NCI-H1694 (cell line): Measurements from ENCODE around the gene RAB5B.

ENCODE experiments used
- DNase-seq: peaks from one replicate; lab custom pipeline; 2025; lab: John Stamatoyannopoulos, UW

RAB5B gene, protein sequence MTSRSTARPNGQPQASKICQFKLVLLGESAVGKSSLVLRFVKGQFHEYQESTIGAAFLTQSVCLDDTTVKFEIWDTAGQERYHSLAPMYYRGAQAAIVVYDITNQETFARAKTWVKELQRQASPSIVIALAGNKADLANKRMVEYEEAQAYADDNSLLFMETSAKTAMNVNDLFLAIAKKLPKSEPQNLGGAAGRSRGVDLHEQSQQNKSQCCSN

DNA sequence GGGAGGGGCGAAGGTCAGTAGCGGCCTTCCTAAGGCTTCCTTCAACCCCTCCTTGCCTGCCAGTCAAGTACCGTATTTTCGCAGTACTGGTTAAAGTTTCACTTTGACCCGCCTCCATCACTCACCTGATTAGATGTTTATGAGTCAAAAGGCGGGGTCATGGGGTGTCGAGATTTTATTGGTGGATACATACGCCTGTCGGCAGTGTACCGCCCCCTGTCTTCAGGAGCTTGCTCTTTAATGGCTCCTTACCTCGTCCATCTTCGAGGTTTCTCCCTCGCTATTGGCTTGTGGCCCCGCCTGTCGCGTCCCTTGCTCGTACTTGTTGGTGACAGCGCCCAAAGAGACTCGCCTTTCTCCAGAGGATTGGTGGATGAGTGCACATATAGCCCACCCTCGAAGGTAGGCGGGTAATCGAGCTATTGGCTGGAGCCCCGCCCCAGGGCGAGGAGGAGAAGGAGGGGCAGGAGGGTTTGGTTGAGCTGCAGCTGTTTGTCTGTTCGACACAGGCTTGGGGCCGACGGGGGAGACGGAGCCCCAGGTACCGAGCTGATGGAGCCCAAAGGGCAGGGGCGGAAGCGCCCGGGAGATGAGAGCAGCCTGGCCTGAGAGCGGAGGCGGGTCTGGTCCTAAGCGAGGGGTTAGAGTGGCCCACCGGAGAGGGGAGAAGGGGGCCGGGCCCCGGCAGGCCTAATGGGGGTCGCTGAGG is at the start of gene RAB5B:
RAB5B (plus strand) TSS at position 480 of the 709 bp plus-strand sequence. CDS start 12,883 bp downstream, outside the sequence.
- peak; percentile 99 for DNase-seq

DNA sequence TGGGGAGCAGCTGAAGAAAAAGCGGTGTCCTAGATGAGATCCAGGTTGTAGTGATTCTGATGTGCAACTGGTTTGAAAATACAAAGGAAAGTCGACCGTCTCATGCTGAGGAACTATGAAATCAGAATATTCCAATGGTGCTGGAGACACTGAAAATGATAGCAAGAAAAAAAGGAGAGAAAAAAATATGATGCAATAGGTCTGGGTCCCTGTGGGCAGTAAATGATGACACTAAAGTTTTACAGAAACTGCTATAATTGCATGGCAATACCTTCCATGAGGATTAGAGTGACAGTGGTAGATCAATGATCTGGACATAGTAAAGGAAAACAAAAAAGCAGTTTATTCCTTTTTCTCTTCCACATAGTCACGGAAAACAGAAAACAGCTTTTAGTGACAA is 48.5 kb upstream of the RAB5B start:
- no peak for DNase-seq

DNA sequence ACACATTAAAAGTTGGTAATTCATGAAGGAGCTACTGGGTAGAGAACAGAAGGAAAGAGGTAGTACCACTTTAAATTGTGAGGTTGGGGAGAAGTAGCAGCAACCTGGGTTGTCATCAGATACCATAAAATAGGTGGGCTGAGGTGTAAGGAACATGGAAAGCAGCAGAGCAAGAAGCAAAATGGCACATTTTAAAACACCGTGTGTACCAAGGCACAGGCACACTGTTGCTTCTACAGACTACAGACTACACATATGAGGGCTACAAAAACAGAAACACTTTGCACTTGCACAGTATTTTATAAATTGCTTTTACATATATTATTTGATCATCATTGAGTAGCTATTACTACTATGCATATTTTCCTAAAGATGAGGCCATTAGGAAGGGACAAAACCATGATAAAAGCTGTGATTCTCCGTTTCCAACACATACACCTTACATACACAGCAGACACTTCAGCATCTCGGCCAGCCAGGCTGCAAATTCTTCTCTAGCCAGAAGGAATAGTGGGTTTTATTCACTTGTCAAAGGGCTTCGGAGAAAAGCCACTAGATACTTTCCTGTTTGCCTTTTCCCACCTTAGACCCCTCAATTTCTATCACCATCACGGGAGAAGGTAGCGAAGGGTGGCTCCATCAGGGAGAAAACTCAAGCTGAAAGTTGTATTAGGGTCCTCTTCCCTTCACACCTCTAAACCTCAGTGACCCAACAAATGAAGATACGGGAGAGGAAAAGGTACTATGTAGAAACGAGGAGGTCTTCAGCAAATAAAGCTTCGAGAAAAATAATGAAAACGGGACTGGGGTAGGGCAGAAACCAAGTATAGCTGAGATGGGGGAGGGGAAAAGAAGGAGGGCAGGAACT is 47.8 kb upstream of the RAB5B start:
- no peak for DNase-seq

DNA sequence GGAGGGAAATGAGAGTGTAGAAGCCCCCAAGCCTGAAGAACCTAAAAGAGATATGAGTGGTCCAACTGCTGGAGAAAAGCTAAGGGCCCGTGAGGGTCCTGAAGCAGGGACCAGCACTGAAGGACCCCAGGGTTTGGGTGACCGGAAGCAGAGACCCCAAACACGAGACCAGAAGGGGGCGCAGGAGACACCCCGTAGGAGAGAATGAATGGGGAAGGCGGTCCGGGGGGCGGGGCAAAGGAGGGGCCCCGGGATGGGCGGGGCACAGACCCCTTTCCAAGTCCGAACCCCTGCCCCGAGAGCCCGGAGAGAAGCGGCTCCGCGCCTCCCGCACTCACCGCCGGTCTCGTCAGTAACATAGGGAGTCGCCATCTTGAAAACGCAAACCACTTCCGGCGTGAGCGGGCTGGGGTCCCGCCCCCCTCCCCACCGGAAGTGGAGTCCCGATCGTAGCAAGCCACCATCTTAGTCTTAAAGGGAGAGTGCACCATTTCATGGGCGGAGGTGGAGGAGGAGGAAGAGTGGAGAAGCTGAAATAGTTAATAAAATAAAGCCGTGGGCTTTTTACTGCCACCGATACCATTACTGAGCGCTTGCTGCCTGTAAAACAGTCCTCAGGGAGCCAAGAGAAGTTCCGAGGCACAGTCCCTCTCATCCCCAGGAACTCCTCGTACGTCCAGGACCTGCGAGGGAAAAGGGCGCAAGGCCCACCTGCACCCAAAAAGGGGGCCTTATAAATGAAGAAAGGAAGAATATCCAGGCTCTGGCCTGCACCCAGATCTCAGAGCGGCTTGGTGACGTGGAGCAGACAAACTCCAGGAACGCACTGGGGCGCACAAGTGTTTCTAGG is 46.9 kb upstream of the RAB5B start:
- peak; percentile 69 for DNase-seq

DNA sequence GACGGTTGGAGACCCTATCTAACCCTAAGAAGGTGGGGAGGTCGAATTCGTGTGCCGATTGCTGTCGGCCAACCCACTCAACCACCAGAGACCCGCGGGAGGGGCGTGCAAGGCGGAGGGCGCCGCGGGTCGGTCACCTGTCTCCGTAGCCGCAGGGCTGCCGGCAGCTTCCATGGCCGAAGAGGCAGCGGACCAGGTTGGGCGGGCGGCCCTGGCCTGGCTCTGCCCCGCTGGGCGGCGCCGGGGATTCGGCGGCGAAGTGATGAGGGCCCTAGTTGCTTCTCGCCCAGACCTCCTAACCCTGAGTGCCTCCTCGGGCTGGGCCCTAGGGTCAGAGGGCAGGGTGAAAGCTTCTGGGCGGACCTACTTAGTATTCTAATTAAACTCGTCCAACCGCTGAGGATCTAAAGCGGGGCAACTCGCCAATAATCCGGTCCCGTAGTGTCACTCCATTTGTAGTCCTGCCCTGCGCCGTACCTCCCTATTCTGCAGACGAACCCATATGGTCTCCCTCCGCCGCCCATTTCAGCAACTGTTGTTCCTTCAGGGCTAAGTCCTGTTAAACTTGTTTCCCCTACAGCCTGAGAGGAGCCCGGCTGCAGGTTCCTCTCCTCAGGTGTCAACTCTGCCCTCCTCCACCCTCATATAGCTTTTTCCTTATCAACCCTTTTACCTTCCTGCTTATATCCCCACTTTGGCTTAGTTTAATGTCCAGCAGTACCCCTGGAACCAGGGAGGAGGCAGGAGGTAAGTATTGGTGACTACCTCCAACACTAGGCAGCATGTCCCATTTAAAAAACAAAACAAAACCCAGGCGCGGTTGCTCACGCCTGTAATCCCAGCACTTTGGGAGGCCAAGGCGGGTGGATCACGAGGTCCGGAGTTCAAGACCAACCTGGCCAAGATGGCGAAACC is 46.0 kb upstream of the RAB5B start, which contains the start of gene PYM1:
PYM1 (minus strand) TSS at position 307 of the 915 bp plus-strand sequence; CDS start at position 174, 133 bp downstream.
- peak; percentile 50 for DNase-seq

DNA sequence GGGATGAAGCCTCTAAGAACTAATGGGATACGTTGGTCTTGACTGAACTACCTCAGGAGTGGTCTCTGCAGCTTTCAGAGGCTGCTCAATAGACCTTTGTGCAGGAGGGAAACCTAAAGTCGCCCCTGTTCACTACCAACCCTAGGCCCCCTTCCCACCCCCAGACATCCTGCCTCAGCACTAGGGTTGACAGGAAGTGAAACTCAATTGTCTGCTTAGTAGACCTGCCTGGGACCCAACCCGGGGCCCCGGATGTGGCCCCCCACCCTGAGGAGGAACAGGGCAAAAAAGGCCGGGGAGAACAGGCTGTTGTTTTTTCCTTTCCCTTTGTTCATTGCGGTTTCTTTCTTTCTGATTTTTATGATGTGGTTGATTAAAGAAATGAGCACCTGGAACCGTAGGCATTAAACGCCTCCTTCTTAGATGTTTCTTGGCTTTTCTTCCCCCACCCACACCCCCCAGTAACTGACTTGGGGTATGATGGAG is 44.5 kb upstream of the RAB5B start:
- DNase-seq: no peak

DNA sequence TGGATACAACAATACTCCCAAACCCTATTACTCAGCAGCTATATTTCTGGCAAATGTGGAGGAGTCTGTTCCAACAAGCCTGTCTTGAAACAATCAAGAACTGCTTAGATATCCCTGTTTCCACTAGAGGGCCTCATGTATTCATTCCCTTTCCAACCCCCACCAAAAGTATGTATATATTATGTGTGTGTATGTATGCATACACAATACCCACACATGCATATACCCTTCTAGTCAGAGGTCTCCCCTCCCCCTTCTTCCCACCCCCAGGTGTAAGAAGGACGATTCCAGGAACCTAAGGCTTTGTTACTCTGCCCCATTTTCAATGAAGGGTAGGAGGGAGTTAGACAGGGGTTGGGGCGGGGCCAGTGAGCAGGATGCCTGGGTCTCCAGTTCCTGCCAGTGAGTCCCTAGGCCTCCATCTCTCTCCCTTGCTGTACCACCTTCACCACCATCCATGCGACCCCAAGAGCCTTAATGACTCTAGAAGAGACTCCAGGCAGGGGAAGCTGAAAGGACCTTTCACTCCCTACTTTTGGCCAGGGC is 43.0 kb upstream of the RAB5B start, which contains the start of gene DGKA:
DGKA (plus strand) TSS at position 392 of the 546 bp plus-strand sequence. CDS start 5,342 bp downstream, outside the sequence.
- peak; percentile 61 for DNase-seq

DNA sequence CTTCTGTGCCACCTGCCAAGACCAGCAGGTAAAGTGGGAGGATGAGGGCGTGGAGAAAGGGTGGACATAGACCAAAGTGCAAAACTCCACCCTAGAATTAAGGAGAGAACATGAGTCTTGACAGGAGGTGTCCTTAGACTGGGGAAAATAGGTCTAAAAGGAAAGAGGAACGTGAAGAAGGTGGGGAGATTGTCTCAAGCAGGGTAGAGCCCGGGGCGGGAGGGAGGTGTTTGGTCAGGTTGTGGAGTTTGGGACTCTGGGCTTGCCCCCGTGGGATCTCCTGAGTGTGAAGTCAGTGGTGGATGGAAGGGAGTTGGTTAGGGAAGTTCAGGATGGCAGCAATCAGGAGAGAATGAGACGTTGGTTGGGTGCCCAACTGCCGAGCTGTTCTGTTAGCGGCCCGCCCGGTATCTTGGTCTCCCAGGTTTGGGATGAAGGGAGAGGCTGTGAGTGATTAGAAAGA is 42.5 kb upstream of the RAB5B start:
- no peak for DNase-seq

DNA sequence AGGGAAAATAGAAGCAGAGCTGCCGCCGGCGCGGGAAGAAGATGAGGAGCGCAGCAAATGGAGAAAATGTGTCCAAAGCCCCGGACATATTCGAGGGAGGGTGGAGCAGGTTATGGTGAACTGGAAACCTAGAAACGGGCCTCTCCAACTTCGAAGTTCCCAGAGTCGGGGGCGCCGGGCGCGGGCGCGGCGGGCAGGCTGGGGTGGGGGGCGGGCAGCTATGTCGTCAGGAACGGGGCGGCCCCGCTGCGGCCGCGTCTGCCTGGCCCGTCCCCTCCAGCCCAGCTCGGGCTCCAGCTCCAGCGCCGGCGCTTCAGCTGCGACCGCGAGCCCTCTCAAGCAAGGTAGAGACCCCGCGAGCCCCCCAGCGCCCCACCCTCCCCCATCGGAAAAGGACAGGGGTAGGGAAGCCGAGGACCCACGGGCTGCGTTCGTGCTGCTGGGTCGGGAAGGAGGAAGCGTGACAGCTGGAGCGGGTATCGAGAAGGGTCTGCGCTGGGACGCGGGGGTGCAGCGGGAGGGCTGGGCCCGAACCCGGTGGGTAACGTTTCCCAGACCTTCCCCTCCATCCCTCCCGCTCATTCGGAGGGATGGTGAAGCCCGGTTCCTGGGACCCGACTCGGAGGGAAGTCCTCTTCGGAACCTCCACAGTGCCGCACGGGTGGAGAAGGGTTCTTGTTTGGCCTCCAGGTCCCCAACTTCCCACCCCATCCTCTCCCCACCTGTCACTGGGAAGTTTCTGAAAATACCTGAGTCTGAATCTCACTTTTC is 41.9 kb upstream of the RAB5B start:
- peak; percentile 9 for DNase-seq

DNA sequence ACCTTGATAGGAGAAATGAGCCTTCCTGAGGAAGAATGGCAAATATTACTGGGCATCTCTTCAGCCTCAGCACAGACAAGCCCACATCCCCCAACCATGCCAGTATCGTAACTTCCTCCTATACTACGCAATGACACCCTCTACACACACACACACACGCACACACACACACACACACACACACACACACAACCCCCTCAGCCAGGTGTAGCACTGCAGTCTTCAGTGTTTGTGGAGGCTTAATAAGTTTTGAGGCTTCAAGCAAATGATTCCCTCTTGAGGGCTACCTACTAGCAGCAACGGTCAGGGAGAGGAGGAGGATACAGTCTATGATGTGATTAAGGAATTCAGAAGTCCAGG is 41.3 kb upstream of the RAB5B start:
- no peak for DNase-seq

DNA sequence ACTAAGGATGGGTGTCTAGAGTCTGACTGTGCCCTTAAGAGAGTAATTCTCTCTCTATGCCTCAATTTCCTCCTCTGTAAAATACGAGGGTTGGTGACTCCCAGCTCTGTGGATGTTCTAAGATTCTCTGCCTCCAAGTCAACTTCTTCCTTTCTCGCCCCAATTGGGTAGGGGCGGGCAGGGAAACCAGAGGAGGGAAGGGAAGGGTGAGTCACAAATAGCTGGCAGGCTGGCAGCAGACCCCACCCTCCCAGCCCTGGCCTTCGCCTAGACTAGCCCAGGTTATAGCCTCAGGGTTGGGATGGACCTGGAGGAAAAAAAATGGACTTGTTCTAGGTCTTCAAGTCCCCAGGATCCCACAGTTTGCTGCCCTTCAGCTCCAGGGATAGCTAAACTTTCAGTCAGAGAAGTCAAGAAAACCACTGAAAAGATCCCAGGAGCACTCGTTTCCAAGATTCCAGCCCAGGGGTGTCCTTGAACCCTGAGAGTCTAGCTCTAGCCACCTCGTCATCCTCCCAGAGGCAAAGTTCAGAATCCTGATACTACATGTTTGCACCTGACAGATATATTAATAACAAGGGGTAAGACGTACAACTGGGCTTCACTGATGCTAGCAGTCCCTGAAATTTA is 40.6 kb upstream of the RAB5B start:
- DNase-seq: no peak

DNA sequence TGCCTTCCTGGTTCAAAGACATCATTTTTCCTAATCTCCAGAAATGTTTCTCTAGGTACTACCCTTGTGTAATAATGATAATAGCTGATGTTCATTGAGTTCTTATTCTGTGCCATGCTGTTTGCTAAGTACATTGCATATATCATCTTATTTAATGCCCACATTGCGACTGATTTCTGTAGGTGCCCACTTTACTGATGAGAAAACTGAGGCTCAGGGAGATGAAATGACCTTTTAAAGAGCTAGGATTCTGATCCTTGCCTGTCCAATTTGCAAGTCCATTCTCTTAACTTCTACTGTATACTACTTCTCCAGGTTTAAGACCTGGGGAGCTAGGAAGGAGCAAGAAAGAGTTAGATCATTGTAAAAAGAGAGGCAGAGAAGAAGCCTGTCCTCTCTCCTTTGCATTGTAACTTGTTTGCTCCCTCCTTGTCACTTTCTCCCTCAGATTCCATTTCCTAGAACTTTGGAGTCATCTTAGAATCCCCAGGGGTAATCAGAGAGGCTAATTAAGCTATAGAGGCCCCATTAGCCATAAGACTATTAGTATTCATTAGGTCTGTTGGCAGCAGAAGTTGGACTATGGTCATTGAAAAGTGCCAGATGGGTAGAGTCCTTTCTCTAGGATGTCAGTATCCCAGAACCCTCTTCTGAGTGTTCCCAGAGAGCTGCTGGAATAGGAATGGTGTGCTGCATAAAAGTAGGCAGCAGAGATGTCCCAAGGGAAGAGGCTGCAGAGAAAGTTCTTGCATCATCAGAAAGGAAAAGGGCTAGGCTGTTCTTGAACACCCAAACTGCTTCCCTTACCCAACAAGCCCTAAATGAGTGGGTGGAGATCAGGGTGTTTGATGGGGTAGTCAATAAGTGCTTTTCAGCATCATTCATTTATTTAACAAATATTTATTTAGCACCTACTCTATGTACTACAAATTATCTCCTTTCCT is 39.8 kb upstream of the RAB5B start:
- DNase-seq: no peak

DNA sequence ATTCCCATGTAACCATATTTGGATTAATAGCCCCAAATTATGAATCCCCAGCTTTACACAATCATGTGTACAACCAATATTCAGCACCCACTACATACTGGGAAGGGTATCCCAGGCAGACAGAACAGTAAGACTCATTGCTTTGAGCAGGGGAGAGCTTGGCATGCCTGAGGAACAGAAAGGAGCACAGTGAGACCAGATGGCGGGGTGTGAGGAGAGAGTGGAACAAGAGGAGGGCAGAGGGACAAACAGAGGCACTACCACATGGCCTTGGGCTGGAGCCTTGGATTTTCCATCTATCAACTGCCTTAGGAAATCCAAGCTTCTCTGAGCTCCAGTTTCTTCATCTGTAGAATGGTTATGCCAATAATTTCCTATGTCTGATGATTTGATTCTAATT is 39.1 kb upstream of the RAB5B start:
- no peak for DNase-seq

DNA sequence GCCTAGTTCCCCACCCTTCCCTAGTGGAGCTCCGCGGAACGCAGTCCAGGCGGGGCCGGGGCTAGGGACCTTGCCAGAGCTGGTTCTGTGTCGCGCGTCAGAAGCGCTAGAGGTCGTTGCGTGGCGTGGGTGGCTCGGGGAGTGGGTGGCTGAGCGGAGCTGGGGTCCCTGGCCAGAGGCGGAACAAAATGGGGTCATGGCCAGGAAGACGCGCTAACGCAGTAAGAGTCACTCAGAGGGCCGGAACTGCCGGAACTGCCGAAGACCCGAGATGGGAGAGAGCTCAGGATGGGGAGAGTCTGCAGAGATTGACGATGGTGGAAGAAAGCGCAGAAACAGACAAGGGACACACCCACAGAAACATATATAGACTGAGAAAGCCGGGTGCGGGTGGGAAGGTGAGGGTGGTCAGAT is 38.1 kb upstream of the RAB5B start:
- DNase-seq: no peak

DNA sequence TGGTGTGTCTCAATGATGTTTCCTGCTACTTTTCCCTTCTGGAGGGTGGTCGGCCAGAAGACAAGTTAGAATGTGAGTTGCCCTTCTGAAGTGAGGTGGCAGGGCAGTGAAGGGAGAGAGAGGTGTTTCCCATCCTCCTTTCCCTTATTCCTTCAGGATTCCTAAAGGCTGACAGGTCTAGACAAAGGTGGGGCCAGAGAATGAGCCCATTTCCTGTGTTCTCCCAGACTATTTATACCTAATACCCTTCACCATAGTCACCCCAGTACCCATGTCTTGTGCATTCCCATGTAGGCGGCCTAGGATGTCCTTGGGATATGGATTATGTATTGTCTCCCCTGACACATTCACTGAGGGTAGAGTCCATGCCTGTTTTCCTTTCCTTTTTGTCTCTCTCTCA is 35.9 kb upstream of the RAB5B start:
- no peak for DNase-seq

DNA sequence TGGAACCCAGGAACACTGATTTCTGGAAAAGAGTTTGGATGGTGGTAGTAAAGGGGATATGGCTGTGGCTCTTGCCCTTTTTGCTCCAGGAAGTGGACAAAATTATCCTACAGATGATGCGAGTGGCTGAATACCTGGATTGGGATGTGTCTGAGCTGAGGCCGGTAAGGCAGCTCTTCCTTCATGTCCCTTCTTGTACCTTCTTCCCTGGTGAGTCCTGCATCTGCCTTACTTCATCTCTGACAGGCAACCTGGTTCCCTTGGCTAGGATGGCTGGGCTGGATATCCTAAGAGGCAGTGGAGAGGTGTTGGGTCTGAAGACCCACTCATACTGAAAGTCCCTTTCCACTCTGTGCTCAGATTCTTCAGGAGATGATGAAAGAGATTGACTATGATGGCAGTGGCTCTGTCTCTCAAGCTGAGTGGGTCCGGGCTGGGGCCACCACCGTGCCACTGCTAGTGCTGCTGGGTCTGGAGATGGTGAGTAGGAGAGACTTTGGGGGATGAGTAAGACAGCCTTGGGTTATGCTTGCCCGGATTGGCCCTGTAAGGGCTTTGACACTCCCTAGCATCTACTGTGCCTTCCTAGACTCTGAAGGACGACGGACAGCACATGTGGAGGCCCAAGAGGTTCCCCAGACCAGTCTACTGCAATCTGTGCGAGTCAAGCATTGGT is 34.9 kb upstream of the RAB5B start:
- DNase-seq: no peak
